H9 (cell line): Measurements from ENCODE around the gene MRGPRX2. TPM values are rescaled to one million over a fixed set of nuclear protein-coding genes. Genes with fewer than 3 reads are reported as not detected.

Source experiments
- DNase-seq: peaks from one replicate; pipeline ENCODE4 v3.0.0-alpha.2; 2017
- H2AFZ ChIP-seq: one replicate; pipeline ENCODE4 v1.6.1; 2013; ENCODE audit warnings: mild to moderate bottlenecking, low read length, control low read depth, moderate library complexity
- H2AK5ac ChIP-seq: 2 replicates; pipeline ENCODE4 v1.6.1; 2013; ENCODE audit warnings: low read length, control low read depth, mixed read lengths; ENCODE audit not compliant: insufficient read length
- H2BK120ac ChIP-seq: one replicate; pipeline ENCODE4 v1.6.1; 2013; ENCODE audit warnings: low read depth, mild to moderate bottlenecking, low read length, control low read depth, inconsistent platforms; ENCODE audit not compliant: poor library complexity, severe bottlenecking
- H2BK12ac ChIP-seq: 2 replicates; pipeline ENCODE4 v1.6.1; 2013; ENCODE audit warnings: low read length, control low read depth, mixed read lengths, low read depth; ENCODE audit not compliant: insufficient read length
- H2BK15ac ChIP-seq: 2 replicates; pipeline ENCODE4 v1.6.1; 2013; ENCODE audit warnings: low read depth, low read length, control low read depth
- H2BK20ac ChIP-seq: one replicate; pipeline ENCODE4 v1.6.1; 2013; ENCODE audit warnings: low read depth, mild to moderate bottlenecking, low read length, control low read depth, inconsistent platforms; ENCODE audit not compliant: poor library complexity, severe bottlenecking
- H2BK5ac ChIP-seq: 2 replicates; pipeline ENCODE4 v1.6.1; 2013; ENCODE audit warnings: low read length, control low read depth, mixed read lengths; ENCODE audit not compliant: insufficient read length
- H3K14ac ChIP-seq: 2 replicates; pipeline ENCODE4 v1.6.1; 2013; ENCODE audit warnings: low read length, control low read depth; ENCODE audit not compliant: insufficient read depth
- H3K18ac ChIP-seq: 2 replicates; pipeline ENCODE4 v1.6.1; 2013; ENCODE audit warnings: low read depth, mild to moderate bottlenecking, mixed read lengths, low read length, control low read depth; ENCODE audit not compliant: insufficient read length
- H3K23ac ChIP-seq: 2 replicates; pipeline ENCODE4 v1.6.1; 2013; ENCODE audit warnings: low read length, control low read depth, mixed read lengths, low read depth; ENCODE audit not compliant: insufficient read length
- H3K23me2 ChIP-seq: 2 replicates; pipeline ENCODE4 v1.6.1; 2013; ENCODE audit warnings: low read depth, mild to moderate bottlenecking, mixed read lengths, low read length, control low read depth; ENCODE audit not compliant: insufficient read length, poor library complexity, severe bottlenecking
- H3K27ac ChIP-seq: 2 replicates; pipeline ENCODE4 v1.5.1; 2013; ENCODE audit warnings: low read length, control low read depth, mixed read lengths, low read depth; ENCODE audit not compliant: insufficient read length
- H3K27me3 ChIP-seq: 2 replicates; pipeline ENCODE4 v1.6.1; 2013; ENCODE audit warnings: low read length, control low read depth, inconsistent platforms; ENCODE audit not compliant: insufficient read depth
- H3K4ac ChIP-seq: 2 replicates; pipeline ENCODE4 v1.6.1; 2013; ENCODE audit warnings: low read depth, mild to moderate bottlenecking, control low read depth, inconsistent platforms, low read length, moderate library complexity
- H3K4me1 ChIP-seq: 2 replicates; pipeline ENCODE4 v1.6.1; 2013; ENCODE audit warnings: low read length, control low read depth, inconsistent platforms; ENCODE audit not compliant: insufficient read depth
- H3K4me2 ChIP-seq: 2 replicates; pipeline ENCODE4 v1.6.1; 2013; ENCODE audit warnings: low read length, control low read depth, mixed read lengths; ENCODE audit not compliant: insufficient read length, insufficient read depth
- H3K56ac ChIP-seq: 2 replicates; pipeline ENCODE4 v1.6.1; 2013; ENCODE audit warnings: low read depth, mild to moderate bottlenecking, mixed read lengths, low read length, control low read depth; ENCODE audit not compliant: insufficient read length
- H3K79me1 ChIP-seq: 2 replicates; pipeline ENCODE4 v1.6.1; 2013; ENCODE audit warnings: low read depth, mild to moderate bottlenecking, moderate library complexity, low read length, control low read depth, inconsistent platforms; ENCODE audit not compliant: insufficient read depth, poor library complexity, severe bottlenecking
- H3K79me2 ChIP-seq: 2 replicates; pipeline ENCODE4 v1.6.1; 2013; ENCODE audit warnings: low read length, control low read depth, inconsistent platforms; ENCODE audit not compliant: insufficient read depth
- H3K9ac ChIP-seq: 2 replicates; pipeline ENCODE4 v1.6.1; 2013; ENCODE audit warnings: low read length, control low read depth, mixed read lengths; ENCODE audit not compliant: insufficient read length; ENCODE audit errors: extremely low read depth
- H3K9me3 ChIP-seq: one replicate; pipeline ENCODE4 v1.6.1; 2013; ENCODE audit warnings: low read depth, low read length, inconsistent platforms; ENCODE audit not compliant: control insufficient read depth
- H3T11ph ChIP-seq: one replicate; pipeline ENCODE4 v1.6.1; 2013; ENCODE audit warnings: mild to moderate bottlenecking, low read length, control low read depth, inconsistent platforms
- H4K20me1 ChIP-seq: one replicate; pipeline ENCODE4 v1.6.1; 2013; ENCODE audit not compliant: control insufficient read depth, insufficient read length, insufficient read depth
- H4K5ac ChIP-seq: 2 replicates; pipeline ENCODE4 v1.6.1; 2013; ENCODE audit warnings: low read depth, mild to moderate bottlenecking, mixed read lengths, low read length, control low read depth; ENCODE audit not compliant: insufficient read length
- H4K8ac ChIP-seq: replicated peaks from 2 replicates; pipeline ENCODE4 v1.6.1; 2013; ENCODE audit warnings: low read length, control low read depth, mixed read lengths, low read depth; ENCODE audit not compliant: insufficient read length
- H4K91ac ChIP-seq: 2 replicates; pipeline ENCODE4 v1.6.1; 2013; ENCODE audit warnings: low read depth, mild to moderate bottlenecking, moderate library complexity, mixed read lengths, low read length, control low read depth; ENCODE audit not compliant: insufficient read length
- H3K27ac Mint-ChIP-seq, 3 experiments: 2 replicates in 2 of 3; 3 replicates in 1 of 3; pipeline ENCODE4 v1.8.0; 2020 to 2021; ENCODE audit warnings: mixed read lengths in 3 of 3, mild to moderate bottlenecking in 1 of 3, moderate library complexity in 1 of 3
- H3K27me3 Mint-ChIP-seq: 2 replicates; pipeline ENCODE4 v1.8.0; 2021; ENCODE audit warnings: low read depth, mild to moderate bottlenecking, moderate library complexity, mixed read lengths
- H3K36me3 Mint-ChIP-seq, 3 experiments: 2 replicates in 2 of 3; 3 replicates in 1 of 3; pipeline ENCODE4 v1.8.0; 2020 to 2021; ENCODE audit warnings: low read depth in 3 of 3, mixed read lengths in 3 of 3; ENCODE audit not compliant: insufficient read depth in 1 of 3
- H3K4me1 Mint-ChIP-seq, 2 experiments: 2 replicates each; pipeline ENCODE4 v1.8.0; 2020; ENCODE audit warnings: mixed read lengths in 2 of 2
- H3K4me3 Mint-ChIP-seq, 2 experiments: 2 replicates in 1 of 2; 3 replicates in 1 of 2; pipeline ENCODE4 v1.8.0; 2020 to 2021; ENCODE audit warnings: mild to moderate bottlenecking in 2 of 2, mixed read lengths in 2 of 2, moderate library complexity in 1 of 2
- H3K9me3 Mint-ChIP-seq, 2 experiments: 2 replicates in 1 of 2; 3 replicates in 1 of 2; pipeline ENCODE4 v1.8.0; 2020; ENCODE audit warnings: mild to moderate bottlenecking in 2 of 2, mixed read lengths in 2 of 2, moderate library complexity in 1 of 2
- CTCF ChIP-seq: fragments of 200-600 bp; sonication (generic); conservative IDR thresholded peaks from 3 replicates; pipeline ENCODE4 v1.8.0; 2021; ENCODE audit warnings: antibody characterized with exemption, mild to moderate bottlenecking
- WGBS: extraction: QIAGEN DNeasy Blood & Tissue Kit; methylation state at CpG from one replicate; pipeline ENCODE4 v1.1.7; 2013; ENCODE audit warnings: missing lambda C conversion rate, low lambda C conversion rate, mixed read lengths; ENCODE audit not compliant: insufficient read length; ENCODE audit errors: extremely low coverage; 5-methylcytosine and 5-hydroxymethylcytosine counted together
- total RNA-seq: library from RNA; stranded (reverse); gene quantifications from 2 replicates; pipeline ENCODE4 v1.2.1, GENCODE V29; 2021

MRGPRX2 gene
- total RNA-seq, 1 experiment from 2014 or later: not detected

GRCh38 chr11:19055905-19056304 lies 4.6 kb downstream of the MRGPRX2 start:
- TF ChIP-seq CTCF: no peak
- no peak for DNase-seq
- Mint-ChIP-seq H3K4me3 (no peak overlapping the region), H3K27me3 (no peaks in the 10 kb centered on the region), H3K9me3 (peaks cover 5 to 8% of the 10 kb centered on the region in 2 experiments), H3K27ac (no peak overlapping the region), H3K4me1 (peaks cover 4 to 11% of the 10 kb centered on the region in 2 experiments), H3K36me3 (peaks cover 0 to 12% (median 0%) of the 10 kb centered on the region in 3 experiments; a peak in 1 of 7 replicates)
- no peaks in the 10 kb centered on the region for H4K20me1 ChIP-seq
- no peak overlapping the region for H2BK20ac ChIP-seq
- H3K23ac ChIP-seq: no peak overlapping the region
- no peak overlapping the region for H3K4ac ChIP-seq
- H3K79me1 ChIP-seq: no peaks in the 10 kb centered on the region
- H3K4me1 ChIP-seq: no peaks in the 10 kb centered on the region
- no peak overlapping the region for H4K5ac ChIP-seq
- H3K14ac ChIP-seq: no peak overlapping the region
- H4K91ac ChIP-seq: no peak overlapping the region
- H3K56ac ChIP-seq: no peak overlapping the region
- no peak overlapping the region for H2AFZ ChIP-seq
- H2AK5ac ChIP-seq: no peak overlapping the region
- H3K27me3 ChIP-seq: no peaks in the 10 kb centered on the region
- H2BK15ac ChIP-seq: no peak overlapping the region
- no peak overlapping the region for H3T11ph ChIP-seq
- H3K9me3 ChIP-seq: no peaks in the 10 kb centered on the region
- no peaks in the 10 kb centered on the region for H3K23me2 ChIP-seq
- no peak overlapping the region for H2BK5ac ChIP-seq
- no peak overlapping the region for H4K8ac ChIP-seq
- no peak overlapping the region for H3K9ac ChIP-seq
- no peak overlapping the region for H2BK12ac ChIP-seq
- no peak overlapping the region for H3K4me2 ChIP-seq
- H3K18ac ChIP-seq: no peak overlapping the region
- no peaks in the 10 kb centered on the region for H3K79me2 ChIP-seq
- H2BK120ac ChIP-seq: no peak overlapping the region
- no CpG with 5 or more reads among the region's 17 CpGs for WGBS
- no peak overlapping the region for H3K27ac ChIP-seq
